Ovary (tissue), 10 donors: ENCODE measurements around the gene KLRK1. TPM values are rescaled to one million over a fixed set of nuclear protein-coding genes. Genes with fewer than 3 reads are reported as not detected.
"Not testable (repeated sequence)": the region's sequence is repeated elsewhere in the genome, so short reads cannot be mapped to it uniquely, and the experiment has no call there.

ENCODE experiments used
- DNase-seq, 5 donors: peaks; one replicate each; pipeline ENCODE4 v3.0.0-alpha.2; 2019 to 2020
- H3K27ac ChIP-seq, 2 donors: fragments of 200-600 bp; one replicate each; pipeline versions ENCODE4 v1.5.1 to v1.8.0; 2019 to 2022
- H3K27me3 ChIP-seq: fragments of 200-600 bp; one replicate; pipeline ENCODE4 v1.8.0; 2022
- H3K36me3 ChIP-seq: fragments of 200-600 bp; sonication (generic); one replicate; pipeline ENCODE4 v1.5.1; 2019
- H3K4me1 ChIP-seq: one replicate; pipeline ENCODE4 v1.8.1; 2013; ENCODE audit warnings: mild to moderate bottlenecking, moderate library complexity; ENCODE audit not compliant: insufficient read depth
- H3K4me3 ChIP-seq: fragments of 200-600 bp; sonication (generic); one replicate; pipeline ENCODE4 v1.5.1; 2017
- H3K9me3 ChIP-seq, 2 donors: fragments of 200-600 bp in 1 of 2; sonication (generic) in 1 of 2; one replicate each; pipeline versions ENCODE4 v1.5.1 to v1.8.1; 2013 to 2019; ENCODE audit warnings: mild to moderate bottlenecking in 1 of 2, moderate library complexity in 1 of 2
- EP300 ChIP-seq: sonication (generic); formaldehyde crosslinking; IDR thresholded peaks from one replicate; pipeline ENCODE4 v1.6.1; 2017; ENCODE audit warnings: antibody characterized with exemption
- POLR2A ChIP-seq: fragments of 450-650 bp; IDR thresholded peaks from one replicate; pipeline ENCODE4 v1.6.1; 2017; ENCODE audit warnings: antibody characterized with exemption, mild to moderate bottlenecking, moderate library complexity
- WGBS, 3 donors: extraction: QIAGEN DNeasy Blood & Tissue Kit in 1 of 3; methylation state at CpG; one replicate each; pipeline versions ENCODE4 v1.1.5 to v1.1.7; 2013 to 2017; 5-methylcytosine and 5-hydroxymethylcytosine counted together
- intact Hi-C, 4 donors: fragments of 100-400 bp; cut with DNase I; formaldehyde crosslinking; loops; one replicate each; pipeline versions ENCODE4 v1.11.0 to v1.15.1; 2022 to 2023
- long read RNA-seq, 3 donors: library from polyadenylated mRNA in 2 of 3; unstranded in 2 of 3; transcript quantifications; one replicate each; pipeline ENCODE4 v2.0.0 and lab custom pipeline, GENCODE V29; 2021 to 2026
- polyA plus RNA-seq, 2 donors: library from polyadenylated mRNA; stranded (reverse); fragments of 200-250 nt in 1 of 2; fragments of 350-450 nt in 1 of 2; fragmentation: Illumina TruSeq in 1 of 2; extraction: RNeasy Lipid Tissue Mini Kit (QIAGEN cat#74804) in 1 of 2; gene quantifications; one replicate each; pipeline ENCODE4 v1.2.3, GENCODE V29; 2013 to 2014
- total RNA-seq, 7 donors: library from RNA; depleted of rRNA in 2 of 7; stranded (reverse); fragments of >200 nt in 2 of 7; fragmentation: NEBNext Ultra II Directional in 3 of 7; extraction: Animal tissue kit (Norgen Biotek cat#: 25700) in 3 of 7; gene quantifications; one replicate each; pipeline versions ENCODE4 v1.1.0 to v1.2.4, GENCODE V29; 2016 to 2023
- TF ChIP-seq, protein P1 (sequence below), 3 donors: fragments of 450-650 bp in 2 of 3; fragments of 200-600 bp in 1 of 3; IDR thresholded peaks; one replicate each; pipeline versions ENCODE4 v1.5.1 to v1.8.0; 2016 to 2022; ENCODE audit warnings: antibody characterized with exemption in 3 of 3, mild to moderate bottlenecking in 1 of 3
- donor health status: DM: no; HTN: no; CAD: no; lungs with moderate emphysema.
- donor health status: DM: no; HTN: no; CAD: no.
- donor health status: Bipolar disorder and iron deficiency.
- donor health status: DM: yes; HTN: yes; CAD: no.
- donor health status: DM: no; HTN: no; CAD: no.
- donor health status: DM: yes; HTN: yes; CAD: no.

Gene KLRK1
- total RNA-seq (1 to 10 TPM in 2 of 7 donors, under 1 TPM in 5; 0.12 to 2.1 (median 0.35) TPM), polyA plus RNA-seq (1 to 10 TPM in 1 of 2 donors, under 1 TPM in 1; 0.54 to 6.3 TPM)
- long read RNA-seq, donor 1 = 0 reads
- long read RNA-seq, donor 2 = 0 reads
- long read RNA-seq, donor 3 = 0 reads

DNA sequence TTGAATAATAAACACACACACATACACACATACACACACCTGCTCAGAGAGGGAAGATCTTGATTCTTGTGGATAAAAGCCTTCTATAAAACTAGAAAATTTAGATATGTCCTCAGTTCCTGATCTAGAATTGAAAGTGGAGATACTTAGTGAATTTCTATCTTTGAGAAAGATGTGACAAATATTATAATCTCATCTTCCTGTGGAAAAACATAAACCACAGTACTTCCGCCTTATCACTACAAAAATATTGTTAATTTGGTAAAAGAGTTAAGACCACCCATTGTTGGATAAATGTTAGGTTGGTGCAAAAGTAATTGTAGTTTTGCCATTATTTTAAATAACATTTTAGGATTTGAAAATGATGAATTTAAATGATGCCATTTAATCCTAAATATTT is at the start of gene KLRK1:
Gene KLRK1, minus strand, starts transcription at position 138 of the 400 bp plus-strand sequence. CDS start 1,231 bp downstream, outside the sequence.
- 65 to 86% (median 86%) methylated on average over 1 of the region's 1 CpG for WGBS, 3 donors
- TF ChIP-seq, protein P1, sequence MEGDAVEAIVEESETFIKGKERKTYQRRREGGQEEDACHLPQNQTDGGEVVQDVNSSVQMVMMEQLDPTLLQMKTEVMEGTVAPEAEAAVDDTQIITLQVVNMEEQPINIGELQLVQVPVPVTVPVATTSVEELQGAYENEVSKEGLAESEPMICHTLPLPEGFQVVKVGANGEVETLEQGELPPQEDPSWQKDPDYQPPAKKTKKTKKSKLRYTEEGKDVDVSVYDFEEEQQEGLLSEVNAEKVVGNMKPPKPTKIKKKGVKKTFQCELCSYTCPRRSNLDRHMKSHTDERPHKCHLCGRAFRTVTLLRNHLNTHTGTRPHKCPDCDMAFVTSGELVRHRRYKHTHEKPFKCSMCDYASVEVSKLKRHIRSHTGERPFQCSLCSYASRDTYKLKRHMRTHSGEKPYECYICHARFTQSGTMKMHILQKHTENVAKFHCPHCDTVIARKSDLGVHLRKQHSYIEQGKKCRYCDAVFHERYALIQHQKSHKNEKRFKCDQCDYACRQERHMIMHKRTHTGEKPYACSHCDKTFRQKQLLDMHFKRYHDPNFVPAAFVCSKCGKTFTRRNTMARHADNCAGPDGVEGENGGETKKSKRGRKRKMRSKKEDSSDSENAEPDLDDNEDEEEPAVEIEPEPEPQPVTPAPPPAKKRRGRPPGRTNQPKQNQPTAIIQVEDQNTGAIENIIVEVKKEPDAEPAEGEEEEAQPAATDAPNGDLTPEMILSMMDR (IDR thresholded peaks at IDR 0.05) = no peak
- TF ChIP-seq EP300 (no peak), POLR2A (no peak)
- intact Hi-C loops = no loop called here

DNA sequence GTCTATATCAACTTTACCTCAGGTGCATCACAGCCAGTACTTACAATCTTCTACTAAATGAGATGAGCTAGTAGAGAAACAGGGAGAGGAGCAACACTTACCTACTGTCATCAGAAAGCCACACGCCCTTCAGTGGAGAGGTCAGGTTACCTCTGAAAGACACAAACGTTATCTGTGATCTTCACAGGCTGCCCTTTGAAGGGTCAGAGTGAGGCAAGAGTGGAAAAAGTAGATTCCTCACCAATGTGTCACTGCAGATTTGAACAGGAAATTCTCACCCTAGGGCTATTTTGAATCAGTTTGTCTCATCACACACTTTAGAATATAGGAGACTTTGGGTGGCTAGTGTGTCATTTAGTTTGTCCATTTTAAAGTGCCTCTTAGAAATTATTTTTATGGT is 47.8 kb upstream of the KLRK1 start:
- H3K36me3 ChIP-seq, H3K9me3 ChIP-seq, DNase-seq, H3K4me3 ChIP-seq, H3K27ac ChIP-seq, H3K27me3 ChIP-seq, H3K4me1 ChIP-seq, intact Hi-C loops: not testable (repeated sequence)
- WGBS, 3 donors = 55% methylated on average over 2 of the region's 2 CpGs; no CpG with 5 or more reads in 2 of the 3 donors

More for the DNA sequence above, at the start of gene KLRK1:
- no peak for DNase-seq
- Histone ChIP-seq H3K27ac (no peak within 1 kb of the TSS), H3K36me3 (no peaks in the 10 kb centered on the region), H3K4me3 (no peak within 1 kb of the TSS), H3K4me1 (no peaks in the 10 kb centered on the region), H3K27me3 (no peaks in the 10 kb centered on the region), H3K9me3 (no peaks in the 10 kb centered on the region)

DNA sequence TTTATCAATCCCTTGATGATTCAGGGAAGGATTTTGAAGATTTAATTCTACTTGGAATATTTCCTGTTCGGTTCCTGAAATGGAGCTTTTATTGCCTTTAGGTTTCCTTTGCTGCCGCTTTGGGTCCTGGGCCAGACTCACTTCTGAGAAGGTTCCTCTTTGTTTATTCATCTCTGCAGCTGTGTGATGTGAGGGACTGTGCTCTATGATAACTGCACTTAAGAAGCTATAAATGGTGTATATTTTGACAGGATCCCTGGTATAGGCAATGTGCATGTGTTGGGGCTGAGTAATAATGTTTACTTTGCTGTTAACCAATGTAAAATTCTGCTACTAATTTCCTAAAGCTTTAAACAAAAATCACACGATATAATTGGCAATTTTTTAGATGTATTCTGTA is 46.0 kb upstream of the KLRK1 start, which contains the start of gene KLRC2:
Gene KLRC2, minus strand, starts transcription at position 195 of the 400 bp plus-strand sequence. Its CDS starts 24 bp downstream, at position 171.
- 12 to 34% (median 17%) methylated on average over 3 of the region's 3 CpGs for WGBS, 3 donors
- intact Hi-C loops, H3K4me3 ChIP-seq, H3K4me1 ChIP-seq, H3K9me3 ChIP-seq, H3K36me3 ChIP-seq, H3K27me3 ChIP-seq, DNase-seq, H3K27ac ChIP-seq: not testable (repeated sequence)

DNA sequence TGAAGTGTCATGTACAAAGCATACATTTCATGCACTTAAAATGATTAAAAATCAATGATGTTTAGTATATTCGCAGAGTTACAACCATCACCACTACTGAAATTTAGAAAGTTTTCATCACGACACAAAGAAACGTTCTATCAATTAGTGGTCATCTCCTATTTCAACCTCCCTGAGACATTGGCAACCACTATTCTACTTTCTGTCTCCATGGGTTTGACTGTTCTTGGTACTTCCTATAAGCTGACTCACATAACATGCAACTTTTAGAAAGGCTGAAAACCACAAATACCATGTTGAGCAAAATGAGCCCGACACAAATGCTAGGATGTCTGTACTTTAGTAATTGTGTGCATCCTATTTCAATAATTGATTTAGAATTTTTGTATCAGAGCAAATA is 40.8 kb upstream of the KLRK1 start:
- H3K36me3 ChIP-seq, H3K4me3 ChIP-seq, H3K27me3 ChIP-seq, DNase-seq, H3K4me1 ChIP-seq, intact Hi-C loops, H3K27ac ChIP-seq, H3K9me3 ChIP-seq: not testable (repeated sequence)
- 91 to 94% (median 93%) methylated on average over 4 of the region's 4 CpGs for WGBS, 3 donors

DNA sequence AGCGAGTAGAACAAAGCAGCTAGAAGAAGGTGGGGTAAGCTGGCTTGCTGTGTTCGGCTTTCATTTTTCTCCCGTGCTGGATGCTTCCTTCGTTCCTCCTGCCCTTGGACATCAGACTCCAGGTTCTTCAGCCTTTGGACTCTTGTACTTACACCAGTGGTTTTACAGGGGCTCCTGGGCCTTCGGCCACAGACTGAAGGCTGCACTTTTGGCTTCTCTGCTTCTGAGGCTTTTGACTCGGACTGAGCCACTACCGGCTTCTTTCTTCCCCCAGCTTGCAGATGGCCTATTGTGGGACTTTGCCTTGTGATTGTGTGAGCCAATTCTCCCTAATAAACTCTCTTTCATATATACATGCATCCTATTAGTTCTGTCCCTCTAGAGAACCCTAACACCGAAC is 36.1 kb upstream of the KLRK1 start:
- H3K4me1 ChIP-seq, H3K4me3 ChIP-seq, H3K36me3 ChIP-seq, intact Hi-C loops, H3K9me3 ChIP-seq, H3K27ac ChIP-seq, DNase-seq, H3K27me3 ChIP-seq: not testable (repeated sequence)
- 88 to 93% (median 89%) methylated on average over 8 of the region's 8 CpGs for WGBS, 3 donors

DNA sequence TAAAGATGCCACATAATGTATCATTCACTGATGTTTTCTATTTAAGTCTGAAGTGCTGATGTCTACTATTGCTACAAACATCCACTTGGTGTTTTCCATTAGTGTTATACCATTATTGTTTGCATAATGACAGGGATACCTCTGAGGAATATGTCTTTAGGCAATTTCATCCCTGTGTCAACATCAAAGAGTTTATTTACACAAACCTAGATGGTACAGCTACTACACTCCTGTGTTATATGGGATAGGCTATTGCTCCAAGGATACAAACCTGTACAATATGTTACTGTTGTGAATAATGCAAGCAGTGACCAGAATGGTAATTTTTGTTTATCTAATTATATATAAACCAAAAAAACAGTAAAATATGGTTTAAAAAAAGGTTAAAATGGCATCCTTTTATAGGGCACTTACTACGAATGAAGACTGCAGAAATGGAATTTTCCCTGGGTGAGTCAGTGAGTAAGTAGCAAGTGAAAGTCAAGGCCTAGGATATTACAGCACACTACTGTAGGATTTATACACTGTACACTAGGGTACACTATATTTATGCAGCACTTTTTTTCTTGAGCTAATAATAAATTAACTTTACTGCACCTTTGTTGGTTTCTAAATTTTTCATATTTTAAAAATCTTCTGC is 34.5 kb upstream of the KLRK1 start:
- intact Hi-C loops, H3K27ac ChIP-seq, H3K27me3 ChIP-seq, H3K4me3 ChIP-seq, H3K9me3 ChIP-seq, H3K36me3 ChIP-seq, DNase-seq, H3K4me1 ChIP-seq: not testable (repeated sequence)
- WGBS, 3 donors = 71 to 72% methylated on average over 1 of the region's 1 CpG; no CpG with 5 or more reads in 1 of the 3 donors

DNA sequence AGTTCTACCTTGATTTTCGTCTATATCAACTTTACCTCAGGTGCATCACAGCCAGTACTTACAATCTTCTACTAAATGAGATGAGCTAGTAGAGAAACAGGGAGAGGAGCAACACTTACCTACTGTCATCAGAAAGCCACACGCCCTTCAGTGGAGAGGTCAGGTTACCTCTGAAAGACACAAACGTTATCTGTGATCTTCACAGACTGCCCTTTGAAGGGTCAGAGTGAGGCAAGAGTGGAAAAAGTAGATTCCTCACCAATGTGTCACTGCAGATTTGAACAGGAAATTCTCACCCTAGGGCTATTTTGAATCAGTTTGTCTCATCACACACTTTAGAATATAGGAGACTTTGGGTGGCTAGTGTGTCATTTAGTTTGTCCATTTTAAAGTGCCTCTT is 32.3 kb upstream of the KLRK1 start:
- intact Hi-C loops, H3K27me3 ChIP-seq, DNase-seq, H3K4me3 ChIP-seq, H3K27ac ChIP-seq, H3K9me3 ChIP-seq, H3K4me1 ChIP-seq, H3K36me3 ChIP-seq: not testable (repeated sequence)
- 49 to 84% (median 76%) methylated on average over 2 to 3 of the region's 3 CpGs for WGBS, 3 donors

DNA sequence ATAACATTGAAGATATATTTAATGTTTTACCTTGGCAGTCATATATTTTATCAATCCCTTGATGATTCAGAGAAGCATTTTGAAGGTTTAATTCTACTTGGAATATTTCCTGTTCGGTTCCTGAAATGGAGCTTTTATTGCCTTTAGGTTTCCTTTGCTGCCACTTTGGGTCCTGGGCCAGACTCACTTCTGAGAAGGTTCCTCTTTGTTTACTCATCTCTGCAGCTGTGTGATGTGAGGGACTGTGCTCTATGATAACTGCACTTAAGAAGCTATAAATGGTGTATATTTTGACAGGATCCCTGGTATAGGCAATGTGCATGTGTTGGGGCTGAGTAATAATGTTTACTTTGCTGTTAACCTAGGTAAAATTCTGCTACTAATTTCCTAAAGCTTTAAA is 30.5 kb upstream of the KLRK1 start, which contains the start of gene KLRC3:
Gene KLRC3, minus strand, starts transcription at position 262 of the 400 bp plus-strand sequence. Its CDS starts 45 bp downstream, at position 217.
- intact Hi-C loops, H3K4me3 ChIP-seq, H3K27ac ChIP-seq, H3K36me3 ChIP-seq, H3K9me3 ChIP-seq, DNase-seq, H3K27me3 ChIP-seq, H3K4me1 ChIP-seq: not testable (repeated sequence)
- WGBS, 3 donors = 5 to 32% (median 30%) methylated on average over 1 of the region's 1 CpG
